ENCODE data around the gene DYSF.

GRCh38 chr2:71620116-71620515 is 166.8 kb downstream of the DYSF start:
- TF ChIP-seq CTCF (conservative IDR thresholded peaks at IDR 0.05; ENCODE audit: low read length) (no peak), EZH2phosphoT487 (IDR thresholded peaks at IDR 0.05; ENCODE audit: borderline replicate concordance) (no peak)
